Measurements from ENCODE around the gene SCN5A. TPM values are rescaled to one million over a fixed set of nuclear protein-coding genes. Genes with fewer than 3 reads are reported as not detected.

Gene SCN5A
- total RNA-seq, 1 donor from 2014 or later: 1.4 TPM

GRCh38 chr3:38627956-38628355 lies 21.5 kb downstream of the SCN5A start:
- no peak overlapping the region for H3K4me3 Mint-ChIP-seq
- no peak overlapping the region for H3K27ac Mint-ChIP-seq
- TF ChIP-seq CTCF (IDR thresholded peaks at IDR 0.05; ENCODE audit: unreplicated experiment): no peak
- H3K9me3 Mint-ChIP-seq: no peaks in the 10 kb centered on the region
- peaks cover 3% of the 10 kb centered on the region for H3K4me1 Mint-ChIP-seq
- H3K36me3 Mint-ChIP-seq: no peaks in the 10 kb centered on the region
- no peak for DNase-seq (ENCODE audit: low spot score in 2 of 2, unreplicated experiment in 2 of 2)
- H3K27me3 Mint-ChIP-seq (ENCODE audit: low read depth): peaks cover 6% of the 10 kb centered on the region

GRCh38 chr3:38626171-38626570 lies 23.3 kb downstream of the SCN5A start:
- Mint-ChIP-seq H3K27me3 (ENCODE audit: low read depth) (peaks cover 3% of the 10 kb centered on the region), H3K9me3 (no peaks in the 10 kb centered on the region), H3K4me1 (peaks cover 3% of the 10 kb centered on the region), H3K36me3 (no peaks in the 10 kb centered on the region), H3K27ac (no peak overlapping the region), H3K4me3 (no peak overlapping the region)
- no peak for DNase-seq (ENCODE audit: low spot score in 2 of 2, unreplicated experiment in 2 of 2)
- no peak for TF ChIP-seq CTCF (IDR thresholded peaks at IDR 0.05; ENCODE audit: unreplicated experiment)

GRCh38 chr3:38623539-38623938 lies 25.9 kb downstream of the SCN5A start:
- Mint-ChIP-seq H3K36me3 (no peaks in the 10 kb centered on the region), H3K27me3 (ENCODE audit: low read depth) (peaks cover 9% of the 10 kb centered on the region), H3K4me1 (no peaks in the 10 kb centered on the region), H3K9me3 (no peaks in the 10 kb centered on the region), H3K27ac (no peak overlapping the region), H3K4me3 (no peak overlapping the region)
- no peak for TF ChIP-seq CTCF (IDR thresholded peaks at IDR 0.05; ENCODE audit: unreplicated experiment)
- no peak for DNase-seq (ENCODE audit: low spot score in 2 of 2, unreplicated experiment in 2 of 2)

GRCh38 chr3:38622336-38622735 lies 27.2 kb downstream of the SCN5A start:
- Mint-ChIP-seq H3K27ac (no peak overlapping the region), H3K27me3 (ENCODE audit: low read depth) (peaks cover 16% of the 10 kb centered on the region), H3K4me1 (no peaks in the 10 kb centered on the region), H3K36me3 (no peaks in the 10 kb centered on the region), H3K4me3 (no peak overlapping the region), H3K9me3 (no peaks in the 10 kb centered on the region)
- DNase-seq (ENCODE audit: low spot score in 2 of 2, unreplicated experiment in 2 of 2): no peak
- no peak for TF ChIP-seq CTCF (IDR thresholded peaks at IDR 0.05; ENCODE audit: unreplicated experiment)

GRCh38 chr3:38620236-38620635 lies 29.3 kb downstream of the SCN5A start:
- no peak for TF ChIP-seq CTCF (IDR thresholded peaks at IDR 0.05; ENCODE audit: unreplicated experiment)
- DNase-seq (ENCODE audit: low spot score in 2 of 2, unreplicated experiment in 2 of 2): no peak
- no peak overlapping the region for H3K4me3 Mint-ChIP-seq

GRCh38 chr3:38618343-38618742 lies 31.1 kb downstream of the SCN5A start:
- H3K4me1 Mint-ChIP-seq: no peaks in the 10 kb centered on the region
- no peak for DNase-seq (ENCODE audit: low spot score in 2 of 2, unreplicated experiment in 2 of 2)
- peaks cover 16% of the 10 kb centered on the region for H3K27me3 Mint-ChIP-seq (ENCODE audit: low read depth)

More at GRCh38 chr3:38620236-38620635, 29.3 kb downstream of the SCN5A start:
- no peak overlapping the region for H3K27ac Mint-ChIP-seq
- H3K27me3 Mint-ChIP-seq (ENCODE audit: low read depth): peaks cover 16% of the 10 kb centered on the region
- H3K36me3 Mint-ChIP-seq: no peaks in the 10 kb centered on the region
- no peaks in the 10 kb centered on the region for H3K4me1 Mint-ChIP-seq
- no peaks in the 10 kb centered on the region for H3K9me3 Mint-ChIP-seq

More at GRCh38 chr3:38618343-38618742, 31.1 kb downstream of the SCN5A start:
- Mint-ChIP-seq H3K36me3 (no peaks in the 10 kb centered on the region), H3K9me3 (no peaks in the 10 kb centered on the region), H3K27ac (no peak overlapping the region), H3K4me3 (no peak overlapping the region)
- TF ChIP-seq CTCF (IDR thresholded peaks at IDR 0.05; ENCODE audit: unreplicated experiment): no peak

Measured in mesothelial cell of epicardium (in vitro differentiated cells).